Measurements from ENCODE around the gene CLDN25. TPM values are rescaled to one million over a fixed set of nuclear protein-coding genes. Genes with fewer than 3 reads are reported as not detected.

CLDN25 gene
- total RNA-seq = not detected
- long read RNA-seq, donor 1 = 0 reads
- long read RNA-seq, donor 2 = 0 reads

GRCh38 chr11:113779496-113779895 is at the start of gene CLDN25:
CLDN25 (plus strand) TSS chr11:113779796; CDS start chr11:113779796, 0 bp downstream.
- no peak for ATAC-seq

GRCh38 chr11:113730887-113731726 is 48.5 kb upstream of the CLDN25 start:
- no peak for TF ChIP-seq CTCF (IDR thresholded peaks at IDR 0.05)
- intact Hi-C loops (cut with DNase I, micrococcal nuclease) = loop anchor here in 1 of 2 donors (10.0 kb wide), 1 partner anchor 426 kb away; no protein-coding TSS in a partner anchor
- DNase-seq (peak in 1 of 3 donors; percentile 58), ATAC-seq (peak; percentile 76)
- H3K36me3 ChIP-seq (ENCODE audit: low read depth) = no peaks in the 10 kb centered on the region
- no peak overlapping the region for H3K4me3 ChIP-seq
- H3K9me3 ChIP-seq = no peaks in the 10 kb centered on the region
- H3K4me1 ChIP-seq (ENCODE audit: low read depth) = no peaks in the 10 kb centered on the region

More at GRCh38 chr11:113779496-113779895, at the start of gene CLDN25:
- Histone ChIP-seq H3K4me3 (no peak within 1 kb of the TSS), H3K9me3 (no peaks in the 10 kb centered on the region), H3K36me3 (ENCODE audit: low read depth) (no peaks in the 10 kb centered on the region), H3K4me1 (ENCODE audit: low read depth) (no peaks in the 10 kb centered on the region)
- no peak for TF ChIP-seq CTCF (IDR thresholded peaks at IDR 0.05)
- intact Hi-C loops (cut with DNase I, micrococcal nuclease) = no loop called here
- DNase-seq = no peak

GRCh38 chr11:113732092-113732491 is 47.5 kb upstream of the CLDN25 start:
- intact Hi-C loops (cut with DNase I, micrococcal nuclease) = loop anchor here in 1 of 2 donors (10.0 kb wide), 1 partner anchor 427 kb away; no protein-coding TSS in a partner anchor
- no peak for TF ChIP-seq CTCF (IDR thresholded peaks at IDR 0.05)
- H3K4me1 ChIP-seq (ENCODE audit: low read depth) = no peaks in the 10 kb centered on the region
- H3K9me3 ChIP-seq = no peaks in the 10 kb centered on the region
- no peak for ATAC-seq
- DNase-seq = no peak
- no peak overlapping the region for H3K4me3 ChIP-seq
- no peaks in the 10 kb centered on the region for H3K36me3 ChIP-seq (ENCODE audit: low read depth)

GRCh38 chr11:113736323-113736722 is 43.3 kb upstream of the CLDN25 start:
- ATAC-seq = no peak
- H3K4me1 ChIP-seq (ENCODE audit: low read depth) = no peaks in the 10 kb centered on the region
- no peaks in the 10 kb centered on the region for H3K9me3 ChIP-seq
- peaks cover 4% of the 10 kb centered on the region for H3K36me3 ChIP-seq (ENCODE audit: low read depth)
- TF ChIP-seq CTCF (IDR thresholded peaks at IDR 0.05) = no peak
- no peak overlapping the region for H3K4me3 ChIP-seq
- DNase-seq = no peak
- intact Hi-C loops (cut with DNase I, micrococcal nuclease) = loop anchor here in 1 of 2 donors (10.0 kb wide), 1 partner anchor 432 kb away; no protein-coding TSS in a partner anchor

- no peaks in the 10 kb centered on the region for H3K36me3 ChIP-seq (ENCODE audit: low read depth)
- no peaks in the 10 kb centered on the region for H3K9me3 ChIP-seq
- intact Hi-C loops (cut with DNase I, micrococcal nuclease) = no loop called here
- no peak for ATAC-seq
- no peak for DNase-seq
- no peak for TF ChIP-seq CTCF (IDR thresholded peaks at IDR 0.05)
- H3K4me1 ChIP-seq (ENCODE audit: low read depth) = no peaks in the 10 kb centered on the region
- no peak overlapping the region for H3K4me3 ChIP-seq
Observed at GRCh38 chr11:113752932-113753331, 26.7 kb upstream of the CLDN25 start.

Data from mucosa of descending colon (tissue), 3 donors.